A549 (cell line): ENCODE measurements around the gene IL6ST. TPM values are rescaled to one million over a fixed set of nuclear protein-coding genes. Genes with fewer than 3 reads are reported as not detected.

ENCODE experiments used
- ATAC-seq, 2 experiments: fragments of 200-7000 bp in 1 of 2; fragments of >200 bp in 1 of 2; cut with Nextera tagmentation in 1 of 2; cut with Tn5 transposase in 1 of 2; 3 replicates each; pipeline versions ENCODE4 v1.8.0 to v1.9.1; 2018 to 2020; ENCODE audit warnings: mild to moderate bottlenecking in 1 of 2, moderate library complexity in 1 of 2
- CTCF ChIA-PET: fragments of 300-600 bp; sonication (Branson Sonifier 250); formaldehyde crosslinking; extraction: SDS; loops from one replicate; lab custom pipeline; 2021; ENCODE audit warnings: antibody characterized with exemption, inconsistent platforms; lab: Yijun Ruan, JAX
- POLR2A ChIA-PET: fragments of 350-600 bp; formaldehyde crosslinking; extraction: SDS; loops from one replicate; lab custom pipeline; 2021; ENCODE audit warnings: antibody characterized with exemption, inconsistent platforms; lab: Yijun Ruan, JAX
- DNase-seq, 2 experiments: peaks; one replicate each; pipeline versions ENCODE4 v3.0.0 to v3.0.0-alpha.2; 2011 to 2016; ENCODE audit warnings: low read depth in 1 of 2, low spot score in 1 of 2
- FAIRE-seq: peaks from 2 replicates; lab custom pipeline; 2011; peaks lifted over from hg19 to GRCh38; lab: Jason Lieb, UNC
- H3K27ac ChIP-seq, 2 experiments: fragments of >200 bp; sonication (Bioruptor Twin); formaldehyde crosslinking; 3 replicates each; pipeline ENCODE4 v1.5.1; 2016 to 2017
- H3K4me1 ChIP-seq: fragments of >200 bp; sonication (Bioruptor Twin); formaldehyde crosslinking; 3 replicates; pipeline ENCODE4 v1.6.1; 2016
- H3K4me2 ChIP-seq: fragments of >200 bp; sonication (Bioruptor Twin); formaldehyde crosslinking; 3 replicates; pipeline ENCODE4 v1.6.1; 2016
- H3K4me3 ChIP-seq: fragments of >200 bp; sonication (Bioruptor Twin); formaldehyde crosslinking; 3 replicates; pipeline ENCODE4 v1.5.1; 2016
- H3K9me3 ChIP-seq: fragments of >200 bp; sonication (Bioruptor Twin); formaldehyde crosslinking; 3 replicates; pipeline ENCODE4 v1.6.1; 2016
- BHLHE40 ChIP-seq: IDR thresholded peaks from 2 replicates; pipeline ENCODE4 v1.6.1; 2012; ENCODE audit warnings: low read depth, low read length, inconsistent platforms
- CHD2 ChIP-seq: fragments of 150-350 bp; IDR thresholded peaks from 2 replicates; pipeline ENCODE4 v1.6.1; 2014; ENCODE audit warnings: low read length; ENCODE audit not compliant: partially characterized antibody
- CHD4 ChIP-seq: fragments of 200-600 bp; sonication (generic); IDR thresholded peaks from 2 replicates; pipeline ENCODE4 v1.6.1; 2016; ENCODE audit warnings: antibody characterized with exemption, mild to moderate bottlenecking, borderline replicate concordance
- EHF ChIP-seq: fragments of 250-450 bp; sonication (Bioruptor Pico); IDR thresholded peaks from 2 replicates; pipeline ENCODE4 v1.5.0; 2020; ENCODE audit warnings: mild to moderate bottlenecking
- EP300 ChIP-seq, 2 experiments: fragments of >200 bp; sonication (Bioruptor Twin); formaldehyde crosslinking; IDR thresholded peaks; 2 replicates in 1 of 2; 3 replicates in 1 of 2; pipeline ENCODE4 v1.6.1; 2016 to 2017
- FOSB ChIP-seq: fragments of 250-450 bp; sonication (Bioruptor Pico); IDR thresholded peaks from 2 replicates; pipeline ENCODE4 v1.5.0; 2020; ENCODE audit warnings: mild to moderate bottlenecking, moderate library complexity
- GATA3 ChIP-seq: IDR thresholded peaks from 2 replicates; pipeline ENCODE4 v1.6.1; 2012; ENCODE audit warnings: borderline replicate concordance
- HDAC2 ChIP-seq: fragments of 200-600 bp; sonication (generic); IDR thresholded peaks from 2 replicates; pipeline ENCODE4 v1.6.1; 2016
- KDM5A ChIP-seq: fragments of 200-600 bp; sonication (generic); IDR thresholded peaks from 2 replicates; pipeline ENCODE4 v1.6.1; 2016; ENCODE audit warnings: antibody characterized with exemption, mild to moderate bottlenecking
- MYC ChIP-seq: IDR thresholded peaks from 2 replicates; pipeline ENCODE4 v1.6.1; 2012; ENCODE audit warnings: mild to moderate bottlenecking, inconsistent platforms, low read length, improper control_type of control experiment, borderline replicate concordance
- NPAS2 ChIP-seq: fragments of 250-450 bp; sonication (Bioruptor Pico); IDR thresholded peaks from 2 replicates; pipeline ENCODE4 v1.8.0; 2022; ENCODE audit warnings: mild to moderate bottlenecking, moderate library complexity, borderline replicate concordance
- PHF8 ChIP-seq: fragments of 200-600 bp; sonication (generic); IDR thresholded peaks from 2 replicates; pipeline ENCODE4 v1.6.1; 2016; ENCODE audit warnings: low read depth, mild to moderate bottlenecking, antibody characterized with exemption, moderate library complexity, borderline replicate concordance
- POLR2A ChIP-seq: IDR thresholded peaks from 2 replicates; pipeline ENCODE4 v1.6.1; 2012; ENCODE audit warnings: mild to moderate bottlenecking, low read length
- RARB ChIP-seq: fragments of 250-450 bp; sonication (Bioruptor Pico); IDR thresholded peaks from 2 replicates; pipeline ENCODE4 v1.8.0; 2021; ENCODE audit warnings: mild to moderate bottlenecking, moderate library complexity
- RFX5 ChIP-seq: fragments of 450-650 bp; IDR thresholded peaks from 2 replicates; pipeline ENCODE4 v1.7.1; 2014; ENCODE audit warnings: antibody characterized with exemption, mild to moderate bottlenecking, moderate library complexity
- TFCP2L1 ChIP-seq: fragments of 250-450 bp; sonication (Bioruptor Pico); IDR thresholded peaks from 2 replicates; pipeline ENCODE4 v1.5.0; 2021; ENCODE audit warnings: mild to moderate bottlenecking
- ZNF302 ChIP-seq: fragments of 250-450 bp; sonication (Bioruptor Pico); IDR thresholded peaks from 2 replicates; pipeline ENCODE4 v1.9.0; 2021; ENCODE audit warnings: inconsistent platforms, mild to moderate bottlenecking, moderate library complexity
- ZSCAN20 ChIP-seq: fragments of 250-450 bp; sonication (Bioruptor Pico); IDR thresholded peaks from 2 replicates; pipeline ENCODE4 v1.8.0; 2022; ENCODE audit warnings: mild to moderate bottlenecking, moderate library complexity
- WGBS: methylation state at CpG from one replicate; pipeline ENCODE4 v1.1.6; 2017; ENCODE audit errors: missing lambda C conversion rate; 5-methylcytosine and 5-hydroxymethylcytosine counted together
- polyA plus RNA-seq, 4 experiments: library from polyadenylated mRNA; depleted of rRNA in 3 of 4; stranded (reverse); fragments of >200 nt; fragmentation: RNase III in 1 of 4; extraction: RNeasy Plus Mini Kit Qiagen cat#74134 plus additional on column Dnase treatment in 1 of 4; gene quantifications; 2 replicates in 3 of 4; 3 replicates in 1 of 4; pipeline ENCODE4 v1.2.3, GENCODE V29; 2011 to 2017
- TF ChIP-seq, protein P1 (sequence below): fragments of >200 bp; sonication (Bioruptor Twin); formaldehyde crosslinking; IDR thresholded peaks from 3 replicates; pipeline ENCODE4 v1.6.1; 2016
- TF ChIP-seq, protein P2 (sequence below): fragments of 250-450 bp; sonication (Bioruptor Pico); IDR thresholded peaks from 2 replicates; pipeline ENCODE4 v1.5.0; 2021; ENCODE audit warnings: mild to moderate bottlenecking, moderate library complexity, borderline replicate concordance
- TF ChIP-seq, protein P3 (sequence below): IDR thresholded peaks from 2 replicates; pipeline ENCODE4 v1.6.1; 2012; ENCODE audit warnings: low read depth, borderline replicate concordance
- TF ChIP-seq, protein P4 (sequence below): fragments of >200 bp; sonication (Bioruptor Twin); formaldehyde crosslinking; IDR thresholded peaks from 2 replicates; pipeline ENCODE4 v1.6.1; 2016

Gene IL6ST
- polyA plus RNA-seq, 2 of the 4 experiments (the other 2 are of a cell fraction): 46.2 to 183 TPM

DNA sequence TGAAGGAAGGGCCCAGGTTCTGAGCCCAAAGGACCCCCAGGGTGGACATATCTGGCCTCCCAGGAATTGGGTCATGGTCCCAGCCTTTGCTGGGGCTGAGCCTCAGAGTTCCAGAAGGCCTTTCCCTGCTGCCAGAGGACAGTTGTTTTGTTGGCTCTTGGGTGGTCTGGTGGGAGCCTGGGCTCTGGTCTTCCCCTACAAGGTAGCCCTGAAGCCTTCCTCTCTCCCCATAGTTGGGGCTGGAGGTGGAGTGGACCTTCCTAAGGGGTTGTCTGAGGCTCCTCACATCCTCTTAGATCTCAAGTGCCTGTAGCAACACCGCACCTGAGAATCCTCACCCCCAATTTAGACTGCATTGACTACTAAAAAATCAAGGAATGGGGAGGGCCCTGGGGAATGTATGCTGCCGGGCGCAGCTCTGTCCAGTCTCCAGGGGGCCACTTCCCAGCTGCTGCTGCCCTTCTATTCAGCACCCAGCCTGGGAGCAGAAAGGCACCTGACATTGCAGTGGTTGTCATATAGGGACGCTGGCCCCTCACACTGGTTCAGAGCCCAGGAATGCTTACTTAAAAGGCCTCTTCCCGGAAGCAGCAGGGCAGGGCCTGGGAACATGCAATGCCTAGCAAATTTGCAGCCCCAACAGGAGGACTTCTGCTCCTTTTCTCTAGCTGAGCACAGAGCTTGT lies 77.2 kb downstream of the IL6ST start:
- ChIA-PET CTCF (interaction anchor here (0.9 to 1.3 kb wide), 2 partner anchors 19 to 216 kb away, joined by 3 read pairs; no protein-coding TSS in a partner anchor), POLR2A (no interaction called here)
- no peak overlapping the region for H3K4me2 ChIP-seq
- ATAC-seq: no peak
- H3K27ac ChIP-seq: peak overlapping the region; percentile 31 to 56; a peak in 3 of 6 replicates
- H3K4me1 ChIP-seq: peaks cover 27% of the 10 kb centered on the region
- H3K9me3 ChIP-seq: no peaks in the 10 kb centered on the region
- FAIRE-seq: no peak
- TF ChIP-seq, protein P1, sequence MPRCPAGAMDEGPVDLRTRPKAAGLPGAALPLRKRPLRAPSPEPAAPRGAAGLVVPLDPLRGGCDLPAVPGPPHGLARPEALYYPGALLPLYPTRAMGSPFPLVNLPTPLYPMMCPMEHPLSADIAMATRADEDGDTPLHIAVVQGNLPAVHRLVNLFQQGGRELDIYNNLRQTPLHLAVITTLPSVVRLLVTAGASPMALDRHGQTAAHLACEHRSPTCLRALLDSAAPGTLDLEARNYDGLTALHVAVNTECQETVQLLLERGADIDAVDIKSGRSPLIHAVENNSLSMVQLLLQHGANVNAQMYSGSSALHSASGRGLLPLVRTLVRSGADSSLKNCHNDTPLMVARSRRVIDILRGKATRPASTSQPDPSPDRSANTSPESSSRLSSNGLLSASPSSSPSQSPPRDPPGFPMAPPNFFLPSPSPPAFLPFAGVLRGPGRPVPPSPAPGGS: no peak
- no peak for TF ChIP-seq MYC
- TF ChIP-seq RFX5: no peak
- TF ChIP-seq GATA3: no peak
- TF ChIP-seq HDAC2: no peak
- TF ChIP-seq RARB (CRISPR knock-in tag): no peak
- TF ChIP-seq, protein P2, sequence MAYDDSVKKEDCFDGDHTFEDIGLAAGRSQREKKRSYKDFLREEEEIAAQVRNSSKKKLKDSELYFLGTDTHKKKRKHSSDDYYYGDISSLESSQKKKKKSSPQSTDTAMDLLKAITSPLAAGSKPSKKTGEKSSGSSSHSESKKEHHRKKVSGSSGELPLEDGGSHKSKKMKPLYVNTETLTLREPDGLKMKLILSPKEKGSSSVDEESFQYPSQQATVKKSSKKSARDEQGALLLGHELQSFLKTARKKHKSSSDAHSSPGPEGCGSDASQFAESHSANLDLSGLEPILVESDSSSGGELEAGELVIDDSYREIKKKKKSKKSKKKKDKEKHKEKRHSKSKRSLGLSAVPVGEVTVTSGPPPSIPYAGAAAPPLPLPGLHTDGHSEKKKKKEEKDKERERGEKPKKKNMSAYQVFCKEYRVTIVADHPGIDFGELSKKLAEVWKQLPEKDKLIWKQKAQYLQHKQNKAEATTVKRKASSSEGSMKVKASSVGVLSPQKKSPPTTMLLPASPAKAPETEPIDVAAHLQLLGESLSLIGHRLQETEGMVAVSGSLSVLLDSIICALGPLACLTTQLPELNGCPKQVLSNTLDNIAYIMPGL (CRISPR knock-in tag): no peak
- TF ChIP-seq BHLHE40: no peak
- H3K4me3 ChIP-seq: no peak overlapping the region
- WGBS: 83% methylated on average over 5 of the region's 5 CpGs
- no peak for DNase-seq

DNA sequence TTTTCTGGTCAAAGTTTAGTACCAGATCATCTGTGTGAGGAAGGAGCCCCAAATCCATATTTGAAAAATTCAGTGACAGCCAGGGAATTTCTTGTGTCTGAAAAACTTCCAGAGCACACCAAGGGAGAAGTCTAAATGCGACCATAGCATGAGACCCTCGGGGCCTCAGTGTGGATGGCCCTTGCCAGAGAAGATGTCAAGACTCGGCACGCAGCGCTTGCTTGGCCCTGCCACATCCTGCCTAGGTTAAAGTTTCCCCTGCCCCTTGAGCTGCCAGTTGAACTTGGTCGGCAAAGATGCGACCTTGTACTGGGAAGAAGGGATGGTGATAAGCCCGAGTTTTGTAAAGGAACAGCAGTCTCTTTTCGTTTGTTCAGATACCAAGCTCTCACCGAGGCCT lies 77.8 kb downstream of the IL6ST start:
- ChIA-PET CTCF (interaction anchor here (0.9 to 1.3 kb wide), 2 partner anchors 19 to 216 kb away, joined by 3 read pairs; no protein-coding TSS in a partner anchor), POLR2A (no interaction called here)
- no peak for FAIRE-seq
- H3K27ac ChIP-seq: peak overlapping the region in 1 of 2 experiments; percentile 56; a peak in 2 of 6 replicates
- peaks cover 32% of the 10 kb centered on the region for H3K4me1 ChIP-seq
- no peak overlapping the region for H3K4me2 ChIP-seq
- no peak overlapping the region for H3K4me3 ChIP-seq
- H3K9me3 ChIP-seq: no peaks in the 10 kb centered on the region
- WGBS: 83% methylated on average over 10 of the region's 10 CpGs
- TF ChIP-seq ZSCAN20 (CRISPR knock-in tag): no peak
- TF ChIP-seq CHD4: no peak
- DNase-seq: no peak
- no peak for ATAC-seq

DNA sequence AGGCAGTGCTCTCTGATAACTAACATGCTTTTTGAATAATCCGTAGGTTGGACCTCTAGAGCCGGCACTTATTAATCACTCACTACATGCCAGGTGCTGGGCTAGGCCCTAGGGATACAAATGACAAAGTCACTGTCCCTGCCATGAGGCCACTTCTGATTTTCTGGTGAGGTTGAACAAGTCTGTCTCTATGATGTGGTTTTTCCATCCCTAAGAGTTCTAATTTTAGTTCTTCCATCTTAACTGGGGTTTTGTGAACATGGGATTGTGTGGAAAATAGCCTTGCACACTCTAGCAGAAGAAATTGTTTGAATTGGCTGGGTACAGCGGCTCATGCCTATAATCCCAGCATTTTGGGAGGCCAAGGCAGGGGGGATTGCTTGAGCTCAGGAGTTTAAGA lies 79.0 kb downstream of the IL6ST start:
- Histone ChIP-seq H3K4me3 (no peak overlapping the region), H3K4me1 (peaks cover 38% of the 10 kb centered on the region), H3K4me2 (no peak overlapping the region), H3K9me3 (no peaks in the 10 kb centered on the region), H3K27ac (peak overlapping the region in 1 of 2 experiments; percentile 82; a peak in 2 of 6 replicates)
- TF ChIP-seq PHF8 (no peak), CHD2 (no peak), POLR2A (no peak), NPAS2 (no peak), KDM5A (no peak), BHLHE40 (no peak), EHF (CRISPR knock-in tag) (no peak), HDAC2 (no peak), FOSB (CRISPR knock-in tag) (no peak), EP300 (IDR thresholded peaks at IDR 0.05) (no peak), TFCP2L1 (CRISPR knock-in tag) (no peak), ZNF302 (CRISPR knock-in tag) (no peak)
- TF ChIP-seq, protein P1: no peak
- TF ChIP-seq, protein P3, sequence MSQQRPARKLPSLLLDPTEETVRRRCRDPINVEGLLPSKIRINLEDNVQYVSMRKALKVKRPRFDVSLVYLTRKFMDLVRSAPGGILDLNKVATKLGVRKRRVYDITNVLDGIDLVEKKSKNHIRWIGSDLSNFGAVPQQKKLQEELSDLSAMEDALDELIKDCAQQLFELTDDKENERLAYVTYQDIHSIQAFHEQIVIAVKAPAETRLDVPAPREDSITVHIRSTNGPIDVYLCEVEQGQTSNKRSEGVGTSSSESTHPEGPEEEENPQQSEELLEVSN: no peak
- TF ChIP-seq, protein P4, sequence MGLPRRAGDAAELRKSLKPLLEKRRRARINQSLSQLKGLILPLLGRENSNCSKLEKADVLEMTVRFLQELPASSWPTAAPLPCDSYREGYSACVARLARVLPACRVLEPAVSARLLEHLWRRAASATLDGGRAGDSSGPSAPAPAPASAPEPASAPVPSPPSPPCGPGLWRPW: no peak
- ChIA-PET CTCF (no interaction called here), POLR2A (no interaction called here)
- FAIRE-seq (no peak), DNase-seq (no peak), ATAC-seq (no peak)
- WGBS: 87% methylated on average over 3 of the region's 3 CpGs
